ENCODE results near the gene PTPRR.

GRCh38 chr12:70809887-70810286 lies 110.7 kb downstream of the PTPRR start:
- TF ChIP-seq ZBTB33 (IDR thresholded peaks at IDR 0.05; ENCODE audit: borderline replicate concordance, low read depth): no peak
- TF ChIP-seq CTCF (IDR thresholded peaks at IDR 0.05): no peak
- no peak for TF ChIP-seq GABPA (IDR thresholded peaks at IDR 0.05; ENCODE audit: low read depth)
- TF ChIP-seq USF2 (IDR thresholded peaks at IDR 0.05; ENCODE audit: borderline replicate concordance, low read depth, low read length): no peak
- no peak for TF ChIP-seq NRF1 (IDR thresholded peaks at IDR 0.05; ENCODE audit: low read depth, low read length)
- TF ChIP-seq FOSL2 (IDR thresholded peaks at IDR 0.05; ENCODE audit: borderline replicate concordance, low read depth): no peak
- TF ChIP-seq POLR2AphosphoS5 (IDR thresholded peaks at IDR 0.05; ENCODE audit: low read depth, low read length): no peak
- no peak for TF ChIP-seq RFX5 (IDR thresholded peaks at IDR 0.05; ENCODE audit: low read length)
- TF ChIP-seq EZH2phosphoT487 (IDR thresholded peaks at IDR 0.05; ENCODE audit: borderline replicate concordance, low read depth): no peak
- no peak for TF ChIP-seq TEAD4 (IDR thresholded peaks at IDR 0.05; ENCODE audit: borderline replicate concordance, insufficient read depth)
